ENCODE data around the gene MAMDC2. TPM values are rescaled to one million over a fixed set of nuclear protein-coding genes. Genes with fewer than 3 reads are reported as not detected.
A peak's percentile ranks its signal among the peaks of the same experiment; 100 is the strongest.

MAMDC2 gene
- total and polyA plus RNA-seq, 2 of the 8 experiments (the other 6 are each of a cell fraction or from before 2014, with no cell fraction given): 6.1 to 15.4 TPM

DNA sequence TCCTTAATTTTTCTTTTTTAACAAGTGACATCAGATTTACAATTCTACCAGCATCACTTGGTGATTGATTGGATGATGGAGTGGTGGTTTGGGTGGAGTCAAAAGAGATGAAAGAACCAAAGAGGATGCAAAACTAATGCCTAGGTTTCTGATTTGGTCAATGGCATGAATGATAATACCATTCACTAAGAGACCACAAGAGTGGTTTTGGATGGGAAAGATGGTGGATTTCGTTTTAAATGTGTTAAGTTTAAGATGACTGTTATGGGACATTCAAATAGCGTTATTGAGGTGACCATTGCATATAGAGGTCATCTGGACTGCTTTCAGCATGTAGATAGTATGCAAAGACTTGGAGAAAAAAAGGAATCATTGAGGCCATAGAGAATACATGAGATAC, 218.7 kb downstream of the MAMDC2 start:
- Histone ChIP-seq H3K79me1 (ENCODE audit: low read depth, low read length) (no peaks in the 10 kb centered on the region), H3K23me2 (ENCODE audit: low read depth, low read length) (no peaks in the 10 kb centered on the region; the same call in 1 of the 2 replicates), H3K18ac (ENCODE audit: extremely low read depth, low read length) (no peak overlapping the region), H3K27me3 (replicated peaks in 1 of 4; ENCODE audit: control insufficient read depth in 3 of 4, extremely low read depth in 1 of 4, insufficient read depth in 3 of 4, low read length in 3 of 4) (no peaks in the 10 kb centered on the region), H3K79me2 (ENCODE audit: control insufficient read depth in 1 of 2, insufficient read depth in 2 of 2, low read length in 2 of 2) (peaks cover 9 to 57% of the 10 kb centered on the region in 2 experiments), H2BK120ac (replicated peaks; ENCODE audit: low read depth, low read length) (no peak overlapping the region), H3K4ac (replicated peaks; ENCODE audit: insufficient read length, low read depth, low read length) (no peak overlapping the region), H2BK20ac (ENCODE audit: low read length) (no peak overlapping the region), H3K4me1 (replicated peaks in 1 of 4; ENCODE audit: control insufficient read depth in 3 of 4, insufficient read depth in 4 of 4, low read length in 3 of 4) (peaks cover 0 to 4% (median 2%) of the 10 kb centered on the region in 4 experiments; a peak in 3 of 7 replicates), H2AK5ac (ENCODE audit: low read depth, low read length) (no peak overlapping the region), H3K36me3 (ENCODE audit: control insufficient read depth in 2 of 4, insufficient read depth in 4 of 4, low read length in 3 of 4) (peaks cover 0 to 37% (median 8%) of the 10 kb centered on the region in 4 experiments; a peak in 5 of 8 replicates), H3K9me3 (ENCODE audit: insufficient read depth in 2 of 2, low read depth in 1 of 2, low read length in 1 of 2) (no peaks in the 10 kb centered on the region), H3K14ac (ENCODE audit: insufficient read length) (no peak overlapping the region), H3K56ac (replicated peaks; ENCODE audit: insufficient read length, low read depth, low read length) (peak overlapping the region; percentile 23), H3K9ac (replicated peaks in 1 of 4; ENCODE audit: extremely low read depth in 1 of 4, low read depth in 3 of 4, low read length in 3 of 4) (no peak overlapping the region), H4K20me1 (replicated peaks in 1 of 2; ENCODE audit: control insufficient read depth in 1 of 2, insufficient read depth in 2 of 2, low read length in 2 of 2) (peaks cover 6 to 7% of the 10 kb centered on the region in 2 experiments), H2BK5ac (ENCODE audit: low read depth, low read length) (no peak overlapping the region), H4K8ac (ENCODE audit: extremely low read depth, insufficient read depth, low read length) (no peak overlapping the region), H2BK12ac (ENCODE audit: low read depth, low read length) (no peak overlapping the region), H4K5ac (ENCODE audit: insufficient read length, low read depth, low read length) (no peak overlapping the region), H3K4me2 (ENCODE audit: insufficient read depth in 1 of 2, low read depth in 2 of 2, low read length in 2 of 2) (no peak overlapping the region; a peak in 1 of 4 replicates), H3K27ac (ENCODE audit: low read depth, low read length) (no peak overlapping the region), H2BK15ac (ENCODE audit: low read length) (no peak overlapping the region), H2AFZ (ENCODE audit: low read length) (no peak overlapping the region), H3K23ac (ENCODE audit: insufficient read length) (no peak overlapping the region), H4K91ac (replicated peaks; ENCODE audit: insufficient read length, low read length) (no peak overlapping the region), H3K4me3 (ENCODE audit: extremely low read depth in 1 of 4, insufficient read depth in 2 of 4, low read depth in 3 of 4, low read length in 4 of 4) (no peak overlapping the region)
- CTCF ChIA-PET (ENCODE audit: partially characterized antibody): interaction anchor here (0.8 kb wide), 1 partner anchor 34 kb away, joined by 3 read pairs; no protein-coding TSS in a partner anchor
- POLR2A ChIA-PET (ENCODE audit: partially characterized antibody): no interaction called here
- TF ChIP-seq YY1 (IDR thresholded peaks at IDR 0.05; ENCODE audit: low read depth, low read length) (no peak), KDM5A (IDR thresholded peaks at IDR 0.05; ENCODE audit: low read length) (no peak), HDAC6 (IDR thresholded peaks at IDR 0.05; ENCODE audit: low read depth, low read length) (no peak), JUN (IDR thresholded peaks at IDR 0.05; ENCODE audit: low read depth, low read length) (no peak), CTBP2 (IDR thresholded peaks at IDR 0.05; ENCODE audit: borderline replicate concordance, insufficient read depth, insufficient read length, low read length) (no peak)
- FAIRE-seq: no peak
- WGBS, 2 experiments (ENCODE audit: extremely low coverage in 1 of 2, insufficient coverage in 1 of 2, insufficient read length in 1 of 2, insufficient replicate concordance in 2 of 2, low coverage in 1 of 2, low lambda C conversion rate in 2 of 2, missing lambda C conversion rate in 1 of 2): 94 to 100% methylated on average over 1 to 2 of the region's 2 CpGs
- DNase-seq (ENCODE audit: low read depth in 1 of 2, low spot score in 2 of 2): no peak

Data from H1 (cell line).